Activated CD8-positive, alpha-beta memory T cell treated with anti-CD3 and anti-CD28 coated beads, Interleukin-2, amount 10 ng/mL, durations not matched to agents 7 days and 5 days (primary cell): ENCODE data around the gene ZNRD2. TPM values are rescaled to one million over a fixed set of nuclear protein-coding genes. Genes with fewer than 3 reads are reported as not detected.
A peak's percentile ranks its signal among the peaks of the same experiment; 100 is the strongest.

Source experiments
- ATAC-seq: fragments of 150-1000 bp; cut with Tn5 transposase; one replicate; pipeline ENCODE4 v1.10.0; 2021; ENCODE audit warnings: moderate library complexity
- CTCF ChIA-PET: fragments of 350-600 bp; sonication (Branson Sonifier 250); formaldehyde crosslinking; loops from one replicate; lab custom pipeline; 2021; ENCODE audit warnings: antibody characterized with exemption; lab: Charles Lee
- DNase-seq: peaks from one replicate; pipeline ENCODE4 v3.0.0-alpha.2; 2020
- H3K27ac Mint-ChIP-seq: one replicate; pipeline ENCODE4 v1.8.0; 2021; ENCODE audit warnings: mild to moderate bottlenecking, mixed read lengths
- H3K27me3 Mint-ChIP-seq: one replicate; pipeline ENCODE4 v1.8.0; 2021; ENCODE audit warnings: mixed read lengths
- H3K36me3 Mint-ChIP-seq: one replicate; pipeline ENCODE4 v1.8.0; 2021; ENCODE audit warnings: mild to moderate bottlenecking, mixed read lengths
- H3K4me1 Mint-ChIP-seq: one replicate; pipeline ENCODE4 v1.8.0; 2021; ENCODE audit warnings: mixed read lengths
- H3K4me3 Mint-ChIP-seq: one replicate; pipeline ENCODE4 v1.8.0; 2021; ENCODE audit warnings: mild to moderate bottlenecking, moderate library complexity, mixed read lengths
- H3K9me3 Mint-ChIP-seq: one replicate; pipeline ENCODE4 v1.8.0; 2022; ENCODE audit warnings: low read depth, mixed read lengths
- total RNA-seq, 2 experiments: library from RNA; stranded (reverse); gene quantifications; one replicate each; pipeline ENCODE4 v1.2.3, GENCODE V29; 2021

The ZNRD2 gene
- total RNA-seq, 2 experiments from 2014 or later, result 42.1 to 45.5 TPM

DNA sequence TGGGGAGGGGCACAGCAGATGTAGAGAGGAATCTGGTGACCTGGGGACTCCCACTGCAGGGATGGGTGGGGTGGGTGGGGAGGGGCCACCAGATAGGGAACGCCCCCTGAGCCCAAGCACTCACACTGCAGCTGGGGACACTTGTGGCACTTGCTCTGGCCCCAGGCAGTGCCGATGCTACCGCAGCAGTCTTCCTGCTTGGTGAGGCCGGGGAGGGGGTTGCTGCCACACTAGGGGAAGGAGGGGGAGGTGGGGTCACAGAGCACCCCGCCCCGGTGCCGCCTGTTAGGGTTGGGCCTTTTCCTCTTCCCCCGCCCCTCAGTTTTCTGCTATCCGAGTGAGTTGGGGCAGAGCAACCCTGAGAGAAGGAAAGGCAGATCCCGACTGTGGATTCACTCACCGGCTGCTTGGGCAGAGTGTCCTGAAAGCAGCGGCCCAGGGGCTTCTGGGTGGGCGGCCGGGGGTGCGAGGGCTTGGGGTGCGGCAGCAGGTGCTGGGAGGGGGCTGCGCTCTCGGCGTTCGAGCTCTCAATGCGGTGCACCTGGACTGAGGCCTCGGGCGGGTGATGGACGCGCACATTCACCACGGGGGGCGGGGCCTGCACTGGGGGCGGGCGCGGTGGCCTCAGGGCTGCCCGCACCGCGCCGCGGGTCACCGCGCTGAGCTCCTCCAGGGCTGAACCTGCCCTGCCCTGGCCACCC, 16.8 kb upstream of the ZNRD2 start:
- H3K36me3 Mint-ChIP-seq, result peaks cover 16% of the 10 kb centered on the region
- no peak overlapping the region for H3K4me3 Mint-ChIP-seq
- no peaks in the 10 kb centered on the region for H3K27me3 Mint-ChIP-seq
- ATAC-seq (peak; percentile 73), DNase-seq (peak; percentile 88)
- peak overlapping the region; percentile 22 for H3K27ac Mint-ChIP-seq
- H3K4me1 Mint-ChIP-seq, result peaks cover 61% of the 10 kb centered on the region
- no peaks in the 10 kb centered on the region for H3K9me3 Mint-ChIP-seq
- CTCF ChIA-PET, result interaction anchor here (3.6 to 19.4 kb wide), 3 partner anchors 12 to 35 kb away, joined by 12 to 388 read pairs (median 42); partner anchors contain the start of genes FAM89B, LTBP3 and ZNRD2

DNA sequence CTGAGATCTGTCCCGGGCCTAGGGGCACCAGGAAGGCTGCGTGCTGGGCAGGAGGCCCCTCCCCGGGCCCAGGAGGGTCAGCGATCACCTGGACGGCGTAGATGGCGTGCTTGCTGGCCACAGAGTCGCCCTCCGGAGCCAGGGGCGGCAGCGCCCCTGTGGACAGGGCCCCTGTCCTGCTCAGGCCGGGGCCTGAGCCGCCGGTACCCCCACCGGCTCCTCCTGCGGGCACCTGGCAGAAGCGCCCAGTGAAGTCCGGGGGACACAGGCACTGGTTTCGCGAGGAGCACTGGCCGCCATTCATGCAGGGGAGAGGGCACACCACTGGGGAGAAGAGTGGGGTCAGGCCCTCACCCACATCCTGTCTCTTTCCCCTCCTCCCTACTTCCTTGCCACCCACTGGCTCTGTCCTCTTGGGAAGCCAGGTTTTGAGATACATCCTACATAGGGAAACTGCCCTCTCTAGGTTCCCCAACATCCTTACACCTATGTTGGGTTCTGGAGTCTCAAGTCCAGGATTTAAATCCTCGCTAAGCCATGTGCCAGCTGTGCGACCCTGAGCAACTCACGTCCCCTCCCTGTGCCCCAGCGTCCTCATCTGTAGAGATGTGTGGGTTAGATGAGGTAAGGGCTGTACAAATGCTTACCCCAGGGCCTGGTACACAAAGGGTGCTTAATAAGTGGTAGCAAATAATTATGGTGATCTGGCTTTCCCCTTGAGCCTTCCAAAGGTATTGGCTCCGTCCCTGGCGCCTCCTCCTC, 16.0 kb upstream of the ZNRD2 start:
- no peak for ATAC-seq
- CTCF ChIA-PET, result interaction anchor here (3.4 to 19.4 kb wide), 3 partner anchors 12 to 34 kb away, joined by 12 to 388 read pairs (median 18); partner anchors contain the start of genes FAM89B, LTBP3 and ZNRD2
- Mint-ChIP-seq H3K27ac (peak overlapping the region; percentile 74), H3K4me3 (no peak overlapping the region), H3K36me3 (peaks cover 14% of the 10 kb centered on the region), H3K4me1 (peaks cover 58% of the 10 kb centered on the region), H3K9me3 (no peaks in the 10 kb centered on the region), H3K27me3 (no peaks in the 10 kb centered on the region)
- no peak for DNase-seq

DNA sequence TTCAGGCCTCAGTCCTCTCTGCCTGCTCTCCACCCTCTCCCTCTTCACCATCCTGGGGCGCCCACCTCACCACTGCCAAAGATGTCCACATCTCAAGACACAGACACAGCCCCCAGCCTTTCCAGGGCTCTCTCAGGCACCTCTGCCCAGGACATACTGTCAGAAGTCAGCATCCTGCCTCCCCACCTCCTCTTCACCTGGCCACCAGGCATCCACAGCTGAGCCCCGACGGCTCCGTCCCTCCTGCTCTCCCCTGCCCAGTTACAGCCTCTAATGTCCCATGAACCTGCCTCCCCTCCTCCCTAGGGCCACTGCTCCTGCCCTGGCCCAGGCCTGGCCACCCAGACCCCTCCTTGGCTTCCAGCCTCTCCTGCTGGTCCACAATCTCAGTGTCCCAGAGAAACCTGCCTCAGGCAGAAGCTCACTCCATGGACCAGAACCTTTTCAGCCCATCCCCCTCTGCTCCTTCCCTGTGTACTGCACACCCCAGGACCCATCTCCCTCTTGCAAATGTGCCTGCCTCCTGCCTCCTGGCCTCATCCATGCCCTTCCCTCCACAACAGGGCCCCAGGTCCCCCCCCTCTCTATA, 15.3 kb upstream of the ZNRD2 start:
- CTCF ChIA-PET, result interaction anchor here (3.4 to 19.4 kb wide), 2 partner anchors 11 to 14 kb away, joined by 18 to 388 read pairs; partner anchors contain the start of genes FAM89B, LTBP3 and ZNRD2
- DNase-seq (no peak), ATAC-seq (no peak)
- peaks cover 11% of the 10 kb centered on the region for H3K36me3 Mint-ChIP-seq
- no peaks in the 10 kb centered on the region for H3K9me3 Mint-ChIP-seq
- no peaks in the 10 kb centered on the region for H3K27me3 Mint-ChIP-seq
- H3K4me3 Mint-ChIP-seq, result no peak overlapping the region
- H3K27ac Mint-ChIP-seq, result peak overlapping the region; percentile 74
- H3K4me1 Mint-ChIP-seq, result peaks cover 59% of the 10 kb centered on the region

GRCh38 chr11:65555693-65556231, 14.5 kb upstream of the ZNRD2 start:
- H3K27me3 Mint-ChIP-seq, result no peaks in the 10 kb centered on the region
- H3K36me3 Mint-ChIP-seq, result peaks cover 8% of the 10 kb centered on the region
- H3K4me1 Mint-ChIP-seq, result peaks cover 68% of the 10 kb centered on the region
- peak overlapping the region; percentile 54 for H3K27ac Mint-ChIP-seq
- CTCF ChIA-PET, result interaction anchor here (3.4 to 19.4 kb wide), 2 partner anchors 10 to 15 kb away, joined by 18 to 388 read pairs; partner anchors contain the start of genes FAM89B, LTBP3 and ZNRD2
- no peak overlapping the region for H3K4me3 Mint-ChIP-seq
- no peaks in the 10 kb centered on the region for H3K9me3 Mint-ChIP-seq
- no peak for DNase-seq
- ATAC-seq, result no peak

GRCh38 chr11:65556470-65557279, 13.6 kb upstream of the ZNRD2 start:
- CTCF ChIA-PET, result interaction anchor here (3.4 to 19.4 kb wide), 2 partner anchors 10 to 16 kb away, joined by 18 to 388 read pairs; partner anchors contain the start of genes FAM89B, LTBP3 and ZNRD2
- Mint-ChIP-seq H3K4me3 (peak overlapping the region; percentile 70), H3K4me1 (peaks cover 63% of the 10 kb centered on the region), H3K9me3 (no peaks in the 10 kb centered on the region), H3K27ac (peak overlapping the region; percentile 81), H3K36me3 (peaks cover under 1% of the 10 kb centered on the region), H3K27me3 (no peaks in the 10 kb centered on the region)
- DNase-seq (no peak), ATAC-seq (no peak)

- CTCF ChIA-PET, result interaction anchor here (3.4 to 19.4 kb wide), 2 partner anchors 9 to 17 kb away, joined by 18 to 388 read pairs; partner anchors contain the start of genes FAM89B, LTBP3 and ZNRD2
- DNase-seq, result no peak
- Mint-ChIP-seq H3K27me3 (no peaks in the 10 kb centered on the region), H3K4me3 (peak overlapping the region; percentile 70), H3K27ac (peak overlapping the region; percentile 81), H3K36me3 (no peaks in the 10 kb centered on the region), H3K9me3 (no peaks in the 10 kb centered on the region), H3K4me1 (peaks cover 56% of the 10 kb centered on the region)
- no peak for ATAC-seq
Observed at GRCh38 chr11:65557280-65558001, 12.8 kb upstream of the ZNRD2 start.

DNA sequence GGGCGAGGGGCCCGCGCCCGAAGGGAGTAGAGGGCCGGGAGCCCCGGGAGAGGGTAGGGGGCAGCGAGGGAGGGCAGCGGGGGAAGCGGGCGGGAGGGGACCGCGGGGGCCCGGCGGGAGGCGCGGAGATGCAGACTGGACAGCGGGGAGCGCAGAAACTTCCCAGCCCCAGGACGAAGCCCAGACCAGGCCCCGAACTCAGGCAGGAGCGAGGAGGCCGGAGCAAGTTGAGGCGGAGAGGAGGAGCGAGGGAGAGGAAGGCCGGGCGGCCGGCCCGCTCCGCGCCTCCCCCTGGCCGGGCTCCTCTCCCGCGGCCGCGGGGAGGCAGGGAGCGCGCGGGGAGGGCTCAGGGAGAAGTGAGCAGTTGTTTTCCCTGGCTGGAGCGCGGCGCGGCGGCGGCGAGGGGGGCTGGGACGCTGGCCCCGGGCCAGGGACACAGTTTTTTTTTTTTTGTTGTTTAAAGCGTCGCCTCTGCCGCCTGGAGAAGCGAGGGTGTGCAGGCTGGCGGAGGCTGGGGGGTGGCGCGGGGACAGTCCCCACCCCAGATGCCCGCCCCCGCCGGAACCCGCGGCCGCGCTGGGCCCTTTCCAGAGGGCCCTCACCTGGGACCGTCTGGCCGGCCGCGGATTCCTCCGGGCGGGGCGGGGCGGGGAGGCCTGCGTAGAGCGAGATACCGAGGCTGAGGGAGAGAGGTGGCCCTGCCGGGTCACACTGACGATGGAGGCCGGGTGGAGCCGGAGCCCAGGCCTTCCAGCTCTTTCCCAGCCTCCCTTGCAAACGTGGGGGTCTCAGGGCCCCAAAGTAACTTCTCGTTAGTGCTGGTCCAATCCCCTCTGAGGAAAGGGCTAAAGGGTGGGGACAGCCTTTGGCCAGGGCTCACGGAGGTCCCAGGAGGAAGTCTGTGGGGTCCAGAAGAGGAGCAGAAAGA, 12.0 kb upstream of the ZNRD2 start, which contains the start of gene LTBP3:
LTBP3 (minus strand) TSS at position 358 of the 928 bp plus-strand sequence. CDS start 400 bp downstream, outside the sequence.
- peaks cover 48% of the 10 kb centered on the region for H3K4me1 Mint-ChIP-seq
- CTCF ChIA-PET, result interaction anchor here (0.8 to 16.3 kb wide), 7 partner anchors 9 to 171 kb away, joined by 3 to 388 read pairs (median 5); partner anchors contain the start of genes FAM89B and ZNRD2

GRCh38 chr11:65558930-65559509, 11.3 kb upstream of the ZNRD2 start:
- Mint-ChIP-seq H3K4me3 (peak overlapping the region; percentile 57), H3K27ac (no peak overlapping the region), H3K27me3 (no peaks in the 10 kb centered on the region), H3K4me1 (peaks cover 48% of the 10 kb centered on the region), H3K36me3 (no peaks in the 10 kb centered on the region), H3K9me3 (no peaks in the 10 kb centered on the region)
- CTCF ChIA-PET, result interaction anchor here (0.8 to 16.3 kb wide), 7 partner anchors 8 to 172 kb away, joined by 3 to 388 read pairs (median 5); partner anchors contain the start of genes FAM89B and ZNRD2
- no peak for DNase-seq
- ATAC-seq, result no peak

More for the DNA sequence above, 12.0 kb upstream of the ZNRD2 start, which contains the start of gene LTBP3:
- ATAC-seq, result peak; percentile 56
- Mint-ChIP-seq H3K4me3 (peak within 1 kb of the TSS; percentile 70), H3K27me3 (no peaks in the 10 kb centered on the region), H3K27ac (peak within 1 kb of the TSS; percentile 81), H3K9me3 (no peaks in the 10 kb centered on the region), H3K36me3 (no peaks in the 10 kb centered on the region)
- no peak for DNase-seq

GRCh38 chr11:65559535-65559934, 10.7 kb upstream of the ZNRD2 start:
- Mint-ChIP-seq H3K4me3 (no peak overlapping the region), H3K9me3 (no peaks in the 10 kb centered on the region), H3K36me3 (no peaks in the 10 kb centered on the region), H3K4me1 (peaks cover 43% of the 10 kb centered on the region), H3K27me3 (no peaks in the 10 kb centered on the region), H3K27ac (no peak overlapping the region)
- ATAC-seq (peak; percentile 28), DNase-seq (no peak)
- CTCF ChIA-PET, result interaction anchor here (1.8 to 16.3 kb wide), 4 partner anchors 12 to 28 kb away, joined by 5 to 388 read pairs (median 16); partner anchors contain the start of genes FAM89B and ZNRD2

GRCh38 chr11:65559951-65560537, 10.2 kb upstream of the ZNRD2 start:
- H3K4me3 Mint-ChIP-seq, result no peak overlapping the region
- H3K4me1 Mint-ChIP-seq, result peaks cover 41% of the 10 kb centered on the region
- CTCF ChIA-PET, result interaction anchor here (0.6 to 16.3 kb wide), 5 partner anchors 12 to 283 kb away, joined by 3 to 388 read pairs (median 8); partner anchors contain the start of genes FAM89B and ZNRD2

More at GRCh38 chr11:65559951-65560537, 10.2 kb upstream of the ZNRD2 start:
- no peak for DNase-seq
- Mint-ChIP-seq H3K36me3 (no peaks in the 10 kb centered on the region), H3K27ac (no peak overlapping the region), H3K9me3 (no peaks in the 10 kb centered on the region), H3K27me3 (no peaks in the 10 kb centered on the region)
- ATAC-seq, result no peak
